Caco-2 (cell line): ENCODE measurements around the gene FAM3A. TPM values are rescaled to one million over a fixed set of nuclear protein-coding genes. Genes with fewer than 3 reads are reported as not detected.
A peak's percentile ranks its signal among the peaks of the same experiment; 100 is the strongest.

Experiments used
- BruUV-seq: library from RNA; stranded (reverse); fragments of 400-500 nt; replicated peaks from 2 replicates; lab custom pipeline; 2021; lab: Mats Ljungman, UMichigan
- CTCF ChIA-PET: fragments of 300-600 bp; sonication (Branson Sonifier 250); formaldehyde crosslinking; loops from one replicate; lab custom pipeline; 2022; ENCODE audit warnings: antibody characterized with exemption; lab: Charles Lee
- POLR2A ChIA-PET: fragments of 300-600 bp; sonication (Branson Sonifier 250); formaldehyde crosslinking; loops from one replicate; lab custom pipeline; 2022; ENCODE audit warnings: antibody characterized with exemption; lab: Charles Lee
- DNase-seq, 2 experiments: peaks; one replicate each; pipeline versions ENCODE4 v3.0.0 to v3.0.0-alpha.2; 2020 to 2022
- H3K27me3 ChIP-seq: replicated peaks from 2 replicates; pipeline ENCODE4 v1.6.0; 2011; ENCODE audit warnings: low read length; ENCODE audit not compliant: control insufficient read depth, insufficient read depth
- H3K36me3 ChIP-seq: 2 replicates; pipeline ENCODE4 v1.5.1; 2011; ENCODE audit warnings: low read length; ENCODE audit not compliant: control insufficient read depth, insufficient read depth
- H3K4me1 ChIP-seq: fragments of 250-450 bp; sonication (Bioruptor Pico); 2 replicates; pipeline ENCODE4 v1.5.1; 2020; ENCODE audit warnings: mild to moderate bottlenecking
- H3K4me3 ChIP-seq: 2 replicates; pipeline ENCODE4 v1.5.1; 2011; ENCODE audit warnings: low read depth, mild to moderate bottlenecking, control low read depth, low read length
- H3K9me3 ChIP-seq: fragments of 250-450 bp; sonication (Bioruptor Pico); 2 replicates; pipeline ENCODE4 v1.5.1; 2020; ENCODE audit warnings: mild to moderate bottlenecking, moderate library complexity
- H3K27ac Mint-ChIP-seq: one replicate; pipeline ENCODE4 v1.8.0; 2022; ENCODE audit warnings: mixed read lengths; ENCODE audit not compliant: unreplicated experiment
- H3K27me3 Mint-ChIP-seq: one replicate; pipeline ENCODE4 v1.8.0; 2022; ENCODE audit warnings: mixed read lengths; ENCODE audit not compliant: insufficient read depth, unreplicated experiment
- H3K36me3 Mint-ChIP-seq: one replicate; pipeline ENCODE4 v1.8.0; 2022; ENCODE audit warnings: mild to moderate bottlenecking, mixed read lengths; ENCODE audit not compliant: insufficient read depth, unreplicated experiment
- H3K4me1 Mint-ChIP-seq: one replicate; pipeline ENCODE4 v1.8.0; 2022; ENCODE audit warnings: low read depth, mixed read lengths; ENCODE audit not compliant: unreplicated experiment
- H3K4me3 Mint-ChIP-seq: one replicate; pipeline ENCODE4 v1.8.0; 2022; ENCODE audit warnings: mild to moderate bottlenecking, moderate library complexity, mixed read lengths; ENCODE audit not compliant: unreplicated experiment
- H3K9me3 Mint-ChIP-seq: one replicate; pipeline ENCODE4 v1.8.0; 2022; ENCODE audit warnings: mixed read lengths; ENCODE audit not compliant: unreplicated experiment
- intact Hi-C: fragments of 100-400 bp; cut with micrococcal nuclease; formaldehyde crosslinking; loops from one replicate; pipeline ENCODE4 v1.10.0; 2022; ENCODE audit not compliant: unreplicated experiment
- total RNA-seq: library from RNA; stranded (reverse); gene quantifications from 2 replicates; pipeline ENCODE4 v1.2.3, GENCODE V29; 2022
- TF ChIP-seq, protein P1 (sequence below), 2 experiments: fragments of 200-600 bp in 1 of 2; IDR thresholded peaks; 1 replicate in 1 of 2; 2 replicates in 1 of 2; pipeline versions ENCODE4 v1.5.1 to v1.8.0; 2011 to 2022; ENCODE audit warnings: antibody characterized with exemption in 1 of 2, control low read depth in 1 of 2, inconsistent platforms in 1 of 2, low read depth in 1 of 2, low read length in 1 of 2, mild to moderate bottlenecking in 1 of 2, moderate library complexity in 1 of 2; ENCODE audit not compliant: insufficient read depth in 1 of 2, severe bottlenecking in 1 of 2, unreplicated experiment in 1 of 2

The FAM3A gene
- total RNA-seq, 1 experiment from 2014 or later = 27.3 TPM

DNA sequence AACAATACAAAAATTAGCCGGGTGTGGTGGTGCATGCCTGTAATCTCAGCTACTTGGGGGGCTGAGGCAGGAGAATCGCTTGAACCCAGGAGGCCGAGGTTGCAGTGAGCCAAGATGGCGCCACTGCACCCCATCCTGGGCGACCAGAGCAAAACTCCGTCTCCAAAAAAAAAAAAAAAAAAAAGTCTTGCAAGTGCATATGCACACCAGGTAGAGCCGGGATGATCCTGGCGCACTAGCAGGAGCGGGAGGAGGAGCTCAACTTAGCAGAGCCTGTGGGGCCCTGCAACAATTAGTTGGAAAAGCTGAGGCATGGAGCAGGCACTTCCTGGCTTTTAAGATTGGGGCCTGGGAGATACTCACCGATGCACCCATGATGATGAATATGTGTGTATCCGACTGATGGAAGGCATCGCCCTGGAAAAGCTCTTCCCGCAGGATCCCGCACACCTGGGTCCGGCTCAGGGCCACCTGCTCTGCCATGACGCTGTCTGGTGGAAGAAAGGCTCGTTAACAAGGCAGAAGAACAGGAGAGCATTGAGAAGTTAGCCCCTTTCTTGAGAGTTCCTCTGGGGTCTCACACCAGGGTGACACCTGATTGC, 29.7 kb upstream of the FAM3A start:
- H3K27ac Mint-ChIP-seq = no peak overlapping the region
- POLR2A ChIA-PET = no interaction called here
- peak overlapping the region; percentile 76 for H3K4me3 ChIP-seq

DNA sequence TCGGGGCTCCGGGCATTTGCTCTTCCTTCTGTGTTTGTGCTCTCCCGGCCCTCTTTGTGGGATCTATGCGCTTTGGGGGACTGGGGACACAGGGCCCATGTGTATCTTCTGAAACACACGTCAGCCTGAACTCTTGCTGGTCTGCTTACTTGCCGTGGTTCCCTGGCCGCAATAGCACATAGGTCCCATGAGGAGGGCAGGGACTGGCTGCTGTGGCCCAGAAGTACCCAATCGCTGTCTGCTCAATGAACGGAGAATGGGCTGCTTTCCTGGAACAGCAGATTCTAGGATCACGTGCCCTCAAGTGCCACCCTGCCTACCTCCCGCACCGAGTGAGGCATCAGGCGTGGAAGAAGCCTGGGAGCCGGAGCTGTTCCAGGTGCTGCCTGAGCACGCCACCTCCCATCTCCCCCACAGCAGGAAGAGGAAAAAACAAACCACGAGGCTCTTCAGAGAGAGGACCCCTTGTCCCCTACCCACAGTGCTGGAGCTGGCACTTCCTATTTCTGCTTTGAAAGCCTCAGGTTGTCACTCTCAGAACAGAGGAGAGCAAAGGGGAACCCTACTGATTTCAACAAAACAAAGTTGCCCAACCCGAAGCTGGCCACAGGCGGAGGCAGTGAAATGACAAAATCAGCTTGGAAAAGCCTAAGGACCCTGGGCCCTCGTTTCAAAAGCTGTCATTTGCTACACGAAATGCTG, 26.8 kb upstream of the FAM3A start:
- BruUV-seq = no TSS peak
- ChIA-PET POLR2A (no interaction called here), CTCF (no interaction called here)
- Mint-ChIP-seq H3K27ac (no peak overlapping the region), H3K4me3 (no peak overlapping the region), H3K27me3 (no peaks in the 10 kb centered on the region), H3K4me1 (no peaks in the 10 kb centered on the region), H3K36me3 (peaks cover 21% of the 10 kb centered on the region), H3K9me3 (no peaks in the 10 kb centered on the region)
- TF ChIP-seq, protein P1, sequence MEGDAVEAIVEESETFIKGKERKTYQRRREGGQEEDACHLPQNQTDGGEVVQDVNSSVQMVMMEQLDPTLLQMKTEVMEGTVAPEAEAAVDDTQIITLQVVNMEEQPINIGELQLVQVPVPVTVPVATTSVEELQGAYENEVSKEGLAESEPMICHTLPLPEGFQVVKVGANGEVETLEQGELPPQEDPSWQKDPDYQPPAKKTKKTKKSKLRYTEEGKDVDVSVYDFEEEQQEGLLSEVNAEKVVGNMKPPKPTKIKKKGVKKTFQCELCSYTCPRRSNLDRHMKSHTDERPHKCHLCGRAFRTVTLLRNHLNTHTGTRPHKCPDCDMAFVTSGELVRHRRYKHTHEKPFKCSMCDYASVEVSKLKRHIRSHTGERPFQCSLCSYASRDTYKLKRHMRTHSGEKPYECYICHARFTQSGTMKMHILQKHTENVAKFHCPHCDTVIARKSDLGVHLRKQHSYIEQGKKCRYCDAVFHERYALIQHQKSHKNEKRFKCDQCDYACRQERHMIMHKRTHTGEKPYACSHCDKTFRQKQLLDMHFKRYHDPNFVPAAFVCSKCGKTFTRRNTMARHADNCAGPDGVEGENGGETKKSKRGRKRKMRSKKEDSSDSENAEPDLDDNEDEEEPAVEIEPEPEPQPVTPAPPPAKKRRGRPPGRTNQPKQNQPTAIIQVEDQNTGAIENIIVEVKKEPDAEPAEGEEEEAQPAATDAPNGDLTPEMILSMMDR (IDR thresholded peaks at IDR 0.05; ENCODE audit: insufficient read depth in 1 of 2, low read depth in 1 of 2, low read length in 1 of 2, severe bottlenecking in 1 of 2, unreplicated experiment in 1 of 2) = no peak
- H3K9me3 ChIP-seq = no peaks in the 10 kb centered on the region
- no peaks in the 10 kb centered on the region for H3K36me3 ChIP-seq
- H3K4me3 ChIP-seq = no peak overlapping the region
- intact Hi-C loops = no loop called here
- no peak for DNase-seq
- H3K27me3 ChIP-seq = no peaks in the 10 kb centered on the region
- H3K4me1 ChIP-seq = peaks cover 18% of the 10 kb centered on the region

More for the DNA sequence above, 29.7 kb upstream of the FAM3A start:
- no TSS peak for BruUV-seq
- Mint-ChIP-seq H3K4me1 (peaks cover 10% of the 10 kb centered on the region), H3K36me3 (peaks cover 30% of the 10 kb centered on the region), H3K27me3 (no peaks in the 10 kb centered on the region), H3K4me3 (peak overlapping the region; percentile 99), H3K9me3 (no peaks in the 10 kb centered on the region)
- CTCF ChIA-PET = no interaction called here
- Histone ChIP-seq H3K9me3 (no peaks in the 10 kb centered on the region), H3K4me1 (peaks cover 15% of the 10 kb centered on the region), H3K27me3 (no peaks in the 10 kb centered on the region), H3K36me3 (no peaks in the 10 kb centered on the region)
- TF ChIP-seq, protein P1 (IDR thresholded peaks at IDR 0.05; ENCODE audit: insufficient read depth in 1 of 2, low read depth in 1 of 2, low read length in 1 of 2, severe bottlenecking in 1 of 2, unreplicated experiment in 1 of 2) = no peak
- intact Hi-C loops = no loop called here
- DNase-seq = no peak

DNA sequence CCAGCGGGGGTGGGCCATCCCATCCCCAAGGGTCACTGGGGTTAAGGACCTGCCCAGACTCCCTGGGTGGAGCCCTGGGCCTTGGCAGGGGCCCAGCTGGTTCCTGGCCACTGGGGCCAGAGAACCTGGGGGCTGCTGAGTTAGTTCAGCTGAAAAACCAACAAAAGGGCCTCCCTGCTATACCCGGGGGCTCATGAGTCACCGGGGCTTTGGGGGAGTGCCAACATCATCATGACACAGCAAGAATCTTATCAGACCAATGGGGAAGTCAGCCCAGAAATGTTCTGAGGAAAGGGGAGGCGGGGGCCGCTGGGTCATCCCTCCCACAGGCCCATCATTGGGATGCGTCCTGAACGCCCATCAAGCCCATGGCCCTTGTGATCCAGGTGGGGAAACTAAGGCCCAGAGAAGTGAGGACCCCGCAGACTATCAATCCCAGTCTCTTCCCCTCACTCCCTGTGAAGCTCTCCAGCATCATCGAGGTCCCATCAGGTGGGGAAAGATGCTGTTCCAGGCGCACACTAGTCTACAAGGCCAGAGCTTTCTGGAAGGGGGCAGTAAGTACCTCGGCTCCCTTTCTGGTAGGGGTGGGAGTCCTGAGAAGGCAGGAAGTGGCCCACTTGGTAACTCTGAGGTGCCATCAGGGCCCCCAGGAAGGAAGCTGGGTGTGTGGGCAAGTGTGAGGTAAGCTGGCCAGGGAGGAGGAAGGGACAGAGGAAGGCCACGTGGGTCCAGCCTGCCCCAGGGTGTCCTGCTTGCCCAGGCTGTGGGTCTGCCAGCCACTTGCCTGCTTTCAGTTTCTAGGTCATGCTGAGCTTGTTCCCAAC, 26.1 kb upstream of the FAM3A start:
- no peak overlapping the region for H3K4me3 Mint-ChIP-seq

More for the DNA sequence above, 26.1 kb upstream of the FAM3A start:
- no peak overlapping the region for H3K4me3 ChIP-seq
- H3K4me1 Mint-ChIP-seq = no peaks in the 10 kb centered on the region
- H3K36me3 ChIP-seq = no peaks in the 10 kb centered on the region
- H3K27me3 Mint-ChIP-seq = no peaks in the 10 kb centered on the region
- BruUV-seq = no TSS peak
- intact Hi-C loops = no loop called here
- TF ChIP-seq, protein P1 (IDR thresholded peaks at IDR 0.05; ENCODE audit: insufficient read depth in 1 of 2, low read depth in 1 of 2, low read length in 1 of 2, severe bottlenecking in 1 of 2, unreplicated experiment in 1 of 2) = no peak
- no peaks in the 10 kb centered on the region for H3K9me3 ChIP-seq
- H3K27ac Mint-ChIP-seq = peak overlapping the region; percentile 64
- no peak for DNase-seq
- peaks cover 18% of the 10 kb centered on the region for H3K4me1 ChIP-seq
- H3K36me3 Mint-ChIP-seq = peaks cover 15% of the 10 kb centered on the region
- no peaks in the 10 kb centered on the region for H3K9me3 Mint-ChIP-seq
- ChIA-PET CTCF (interaction anchor here (0.7 kb wide), 1 partner anchor 169 kb away, joined by 4 read pairs; no protein-coding TSS in a partner anchor), POLR2A (interaction anchor here (0.6 kb wide), 2 partner anchors 55 to 163 kb away, joined by 4 to 15 read pairs; partner anchors contain the start of gene EMD)
- H3K27me3 ChIP-seq = no peaks in the 10 kb centered on the region
